Left cardiac atrium (tissue), 4 donors: ENCODE results near the gene RPRD2. TPM values are rescaled to one million over a fixed set of nuclear protein-coding genes. Genes with fewer than 3 reads are reported as not detected.
A peak's percentile ranks its signal among the peaks of the same experiment; 100 is the strongest.
"Not testable (repeated sequence)": the region's sequence is repeated elsewhere in the genome, so short reads cannot be mapped to it uniquely, and the experiment has no call there.

Source experiments
- ATAC-seq, 2 donors: fragments of 200-7000 bp; cut with Tn5 transposase; one replicate each; pipeline ENCODE4 v1.9.1; 2020; ENCODE audit warnings: mild to moderate bottlenecking in 2 of 2, moderate library complexity in 2 of 2
- DNase-seq: peaks from one replicate; pipeline ENCODE4 v3.0.0-alpha.2; 2020
- intact Hi-C, 2 donors: fragments of 100-400 bp; cut with DNase I; formaldehyde crosslinking; loops; one replicate each; pipeline versions ENCODE4 v1.14.1 to v1.15.1; 2022 to 2023
- long read RNA-seq: library from polyadenylated mRNA; unstranded; transcript quantifications from one replicate; pipeline ENCODE4 v2.0.0, GENCODE V29; 2021
- total RNA-seq, 2 donors: library from RNA; stranded (reverse); fragmentation: NEBNext Ultra II Directional; extraction: Animal tissue kit (Norgen Biotek cat#: 25700); gene quantifications; one replicate each; pipeline ENCODE4 v1.2.1, GENCODE V29; 2021
- donor health status: DM: no; HTN: yes; CAD: no.
- donor health status: DM: no; HTN: yes; CAD: no; lungs with severe emphysema.
- donor health status: DM: yes; HTN: yes; CAD: no.
- donor health status: Dilated cardiomyopathy.

RPRD2 gene
- 10 to 100 TPM; 22.5 to 24.3 TPM for total RNA-seq
- long read RNA-seq, partial matches to known transcripts: 0 of 8 reads
- long read RNA-seq, other reads (novel, unspliced or antisense): 8 of 8 reads

GRCh38 chr1:150363426-150364230 is at the start of gene RPRD2:
Gene RPRD2 (plus strand): TSS chr1:150364147. CDS start chr1:150364715, 568 bp downstream.
- intact Hi-C loops: loop anchor here in 1 of 2 donors (5.0 kb wide), 1 partner anchor 41 kb away; the partner anchor contains the start of gene PRPF3
- ATAC-seq: peak; percentile 99
- DNase-seq: peak; percentile 100

GRCh38 chr1:150314691-150315090 is 49.3 kb upstream of the RPRD2 start:
- intact Hi-C loops, DNase-seq, ATAC-seq: not testable (repeated sequence)

GRCh38 chr1:150320667-150320978 is 43.3 kb upstream of the RPRD2 start:
- ATAC-seq (no peak), DNase-seq (no peak)
- intact Hi-C loops: loop anchor here in 1 of 2 donors (2.0 to 5.0 kb wide), 2 partner anchors 28 to 42 kb away; partner anchors contain the start of genes MRPS21 and RPRD2

GRCh38 chr1:150321826-150322166 is 42.2 kb upstream of the RPRD2 start:
- no peak for ATAC-seq

GRCh38 chr1:150322310-150322709 is 41.6 kb upstream of the RPRD2 start:
- ATAC-seq: no peak

More at GRCh38 chr1:150321826-150322166, 42.2 kb upstream of the RPRD2 start:
- intact Hi-C loops: loop anchor here in 1 of 2 donors (2.0 to 5.0 kb wide), 2 partner anchors 29 to 41 kb away; partner anchors contain the start of genes MRPS21 and RPRD2
- DNase-seq: no peak

GRCh38 chr1:150332651-150333290 is 31.2 kb upstream of the RPRD2 start:
- no peak for ATAC-seq
- no peak for DNase-seq
- intact Hi-C loops: no loop called here

More at GRCh38 chr1:150322310-150322709, 41.6 kb upstream of the RPRD2 start:
- no peak for DNase-seq
- intact Hi-C loops: loop anchor here in 1 of 2 donors (5.0 kb wide), 1 partner anchor 40 kb away; the partner anchor contains the start of gene RPRD2

GRCh38 chr1:150346316-150346715 is 17.6 kb upstream of the RPRD2 start:
- DNase-seq (no peak), ATAC-seq (no peak)
- intact Hi-C loops: no loop called here

GRCh38 chr1:150352866-150353265 is 11.1 kb upstream of the RPRD2 start:
- ATAC-seq: peak; percentile 50 to 58
- DNase-seq: no peak
- intact Hi-C loops: no loop called here

- ATAC-seq (no peak), DNase-seq (no peak)
- intact Hi-C loops: loop anchor here in 1 of 2 donors (5.0 kb wide), 1 partner anchor 41 kb away; the partner anchor contains the start of gene PRPF3
Measured at GRCh38 chr1:150362721-150363425, 1.1 kb upstream of the RPRD2 start.

GRCh38 chr1:150364231-150365003 is 470 bp downstream of the RPRD2 start:
- intact Hi-C loops: loop anchor here in 1 of 2 donors (5.0 kb wide), 1 partner anchor 42 kb away; the partner anchor contains the start of gene PRPF3
- peak; percentile 66 to 68 for ATAC-seq
- DNase-seq: peak; percentile 84

GRCh38 chr1:150365941-150366340 is 2.0 kb downstream of the RPRD2 start:
- intact Hi-C loops: no loop called here
- DNase-seq (no peak), ATAC-seq (no peak)

GRCh38 chr1:150366416-150367296 is 2.7 kb downstream of the RPRD2 start:
- no peak for DNase-seq
- intact Hi-C loops: no loop called here
- ATAC-seq: no peak

- DNase-seq (no peak), ATAC-seq (no peak)
- intact Hi-C loops: no loop called here
Measured at GRCh38 chr1:150371110-150371509, 7.2 kb downstream of the RPRD2 start.

- intact Hi-C loops: no loop called here
- no peak for DNase-seq
- no peak for ATAC-seq
Measured at GRCh38 chr1:150372580-150372979, 8.6 kb downstream of the RPRD2 start.

- ATAC-seq: no peak
- DNase-seq: no peak
- intact Hi-C loops: no loop called here
Measured at GRCh38 chr1:150376110-150376509, 12.2 kb downstream of the RPRD2 start.

GRCh38 chr1:150383631-150384324 is 19.8 kb downstream of the RPRD2 start:
- no peak for ATAC-seq
- intact Hi-C loops: no loop called here
- DNase-seq: no peak
